SK-N-SH treated with all-trans-retinoic acid at 6 μM for 48 hours (cell line): ENCODE results near the gene GNAI1.

Experiments used
- RARB ChIP-seq: fragments of 250-450 bp; sonication (Bioruptor Pico); IDR thresholded peaks from 2 replicates; pipeline ENCODE4 v1.8.0; 2021; ENCODE audit warnings: mild to moderate bottlenecking, moderate library complexity
- SNAI2 ChIP-seq: fragments of 250-450 bp; sonication (Bioruptor Pico); IDR thresholded peaks from 2 replicates; pipeline ENCODE4 v1.5.0; 2020; ENCODE audit warnings: mild to moderate bottlenecking, moderate library complexity
- TCF4 ChIP-seq: fragments of 250-450 bp; sonication (Bioruptor Pico); IDR thresholded peaks from 2 replicates; pipeline ENCODE4 v1.8.0; 2021; ENCODE audit warnings: mild to moderate bottlenecking, moderate library complexity, borderline replicate concordance
- ZC3H10 ChIP-seq: fragments of 250-450 bp; sonication (Bioruptor Pico); IDR thresholded peaks from 2 replicates; pipeline ENCODE4 v1.5.1; 2021; ENCODE audit warnings: mild to moderate bottlenecking, moderate library complexity
- ZFP3 ChIP-seq: fragments of 250-450 bp; sonication (Bioruptor Pico); IDR thresholded peaks from 2 replicates; pipeline ENCODE4 v1.5.0; 2020; ENCODE audit warnings: mild to moderate bottlenecking, moderate library complexity
- ZFP30 ChIP-seq: fragments of 450-650 bp; formaldehyde crosslinking; IDR thresholded peaks from 2 replicates; pipeline ENCODE4 v1.5.0; 2022; ENCODE audit warnings: mild to moderate bottlenecking, moderate library complexity
- TF ChIP-seq, protein P1 (sequence below): fragments of 250-450 bp; sonication (Bioruptor Pico); IDR thresholded peaks from 2 replicates; pipeline ENCODE4 v1.5.1; 2020; ENCODE audit warnings: low read depth, mild to moderate bottlenecking, moderate library complexity

DNA sequence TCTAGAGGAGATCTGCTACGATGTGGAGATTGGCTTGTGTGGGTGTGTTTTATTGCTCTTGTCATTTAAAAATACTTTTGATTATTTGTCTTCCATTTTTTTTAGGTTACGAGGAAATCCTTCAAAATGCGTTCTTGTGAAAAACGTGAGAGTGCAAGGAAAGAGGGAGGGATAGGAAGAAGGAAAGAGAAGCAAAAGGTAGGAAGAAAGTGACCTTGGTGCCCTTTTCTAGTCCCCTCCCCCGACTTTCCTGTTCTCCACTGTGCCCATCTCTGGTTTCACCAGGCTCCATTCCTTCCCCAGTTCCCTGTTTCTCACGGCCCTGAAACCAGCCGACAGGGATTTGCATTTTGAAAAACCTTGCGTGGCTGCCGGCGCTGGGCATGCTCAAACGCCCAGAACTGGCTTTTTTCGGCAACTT lies 506 bp upstream of the GNAI1 start:
- TF ChIP-seq, protein P1, sequence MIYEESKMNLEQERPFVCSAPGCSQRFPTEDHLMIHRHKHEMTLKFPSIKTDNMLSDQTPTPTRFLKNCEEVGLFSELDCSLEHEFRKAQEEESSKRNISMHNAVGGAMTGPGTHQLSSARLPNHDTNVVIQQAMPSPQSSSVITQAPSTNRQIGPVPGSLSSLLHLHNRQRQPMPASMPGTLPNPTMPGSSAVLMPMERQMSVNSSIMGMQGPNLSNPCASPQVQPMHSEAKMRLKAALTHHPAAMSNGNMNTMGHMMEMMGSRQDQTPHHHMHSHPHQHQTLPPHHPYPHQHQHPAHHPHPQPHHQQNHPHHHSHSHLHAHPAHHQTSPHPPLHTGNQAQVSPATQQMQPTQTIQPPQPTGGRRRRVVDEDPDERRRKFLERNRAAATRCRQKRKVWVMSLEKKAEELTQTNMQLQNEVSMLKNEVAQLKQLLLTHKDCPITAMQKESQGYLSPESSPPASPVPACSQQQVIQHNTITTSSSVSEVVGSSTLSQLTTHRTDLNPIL (CRISPR knock-in tag): no peak
- TF ChIP-seq ZFP3 (CRISPR knock-in tag) (no peak), SNAI2 (CRISPR knock-in tag) (no peak), RARB (CRISPR knock-in tag) (no peak), ZC3H10 (CRISPR knock-in tag) (no peak), TCF4 (CRISPR knock-in tag) (no peak), ZFP30 (CRISPR knock-in tag) (no peak)
